ES-I3 (cell line): ENCODE data around the gene NOS1AP.

Experiments
- H3K36me3 ChIP-seq: 2 replicates; pipeline ENCODE4 v1.6.1; 2013; ENCODE audit warnings: mild to moderate bottlenecking, low read length, control low read depth, moderate library complexity; ENCODE audit not compliant: insufficient read depth
- H3K4me1 ChIP-seq: 2 replicates; pipeline ENCODE4 v1.6.1; 2013; ENCODE audit warnings: mild to moderate bottlenecking, control low read depth, low read length; ENCODE audit not compliant: insufficient read depth
- H3K9ac ChIP-seq: 2 replicates; pipeline ENCODE4 v1.6.1; 2013; ENCODE audit warnings: low read depth, mild to moderate bottlenecking, low read length, moderate library complexity
- H3K9me3 ChIP-seq: 2 replicates; pipeline ENCODE4 v1.6.1; 2013; ENCODE audit warnings: mild to moderate bottlenecking, low read length, moderate library complexity; ENCODE audit not compliant: control insufficient read depth, insufficient read depth

Gene NOS1AP

GRCh38 chr1:162128693-162129356 lies 59.3 kb downstream of the NOS1AP start:
- H3K9me3 ChIP-seq: no peaks in the 10 kb centered on the region

GRCh38 chr1:162130308-162130707 lies 60.8 kb downstream of the NOS1AP start:
- no peaks in the 10 kb centered on the region for H3K9me3 ChIP-seq
- no peaks in the 10 kb centered on the region for H3K36me3 ChIP-seq
- H3K9ac ChIP-seq: no peak overlapping the region
- peaks cover 10% of the 10 kb centered on the region for H3K4me1 ChIP-seq

More at GRCh38 chr1:162128693-162129356, 59.3 kb downstream of the NOS1AP start:
- Histone ChIP-seq H3K36me3 (no peaks in the 10 kb centered on the region), H3K4me1 (peaks cover 10% of the 10 kb centered on the region), H3K9ac (no peak overlapping the region)

- H3K4me1 ChIP-seq: peaks cover 17% of the 10 kb centered on the region
- H3K9me3 ChIP-seq: no peaks in the 10 kb centered on the region
Measured at GRCh38 chr1:162131400-162132321, 62.2 kb downstream of the NOS1AP start.

GRCh38 chr1:162133566-162133965 lies 64.1 kb downstream of the NOS1AP start:
- Histone ChIP-seq H3K36me3 (no peaks in the 10 kb centered on the region), H3K9ac (no peak overlapping the region), H3K4me1 (peaks cover 28% of the 10 kb centered on the region), H3K9me3 (no peaks in the 10 kb centered on the region)

More at GRCh38 chr1:162131400-162132321, 62.2 kb downstream of the NOS1AP start:
- no peak overlapping the region for H3K9ac ChIP-seq
- H3K36me3 ChIP-seq: no peaks in the 10 kb centered on the region

GRCh38 chr1:162134646-162135045 lies 65.2 kb downstream of the NOS1AP start:
- peaks cover 20% of the 10 kb centered on the region for H3K4me1 ChIP-seq

GRCh38 chr1:162135271-162135775 lies 65.8 kb downstream of the NOS1AP start:
- Histone ChIP-seq H3K9me3 (no peaks in the 10 kb centered on the region), H3K4me1 (peaks cover 20% of the 10 kb centered on the region), H3K9ac (no peak overlapping the region), H3K36me3 (no peaks in the 10 kb centered on the region)

More at GRCh38 chr1:162134646-162135045, 65.2 kb downstream of the NOS1AP start:
- Histone ChIP-seq H3K36me3 (no peaks in the 10 kb centered on the region), H3K9ac (no peak overlapping the region), H3K9me3 (no peaks in the 10 kb centered on the region)

- H3K36me3 ChIP-seq: no peaks in the 10 kb centered on the region
- no peak overlapping the region for H3K9ac ChIP-seq
- H3K4me1 ChIP-seq: peaks cover 20% of the 10 kb centered on the region
- no peaks in the 10 kb centered on the region for H3K9me3 ChIP-seq
Measured at GRCh38 chr1:162136760-162137159, 67.3 kb downstream of the NOS1AP start.

- H3K36me3 ChIP-seq: no peaks in the 10 kb centered on the region
- no peak overlapping the region for H3K9ac ChIP-seq
- peaks cover 20% of the 10 kb centered on the region for H3K4me1 ChIP-seq
- no peaks in the 10 kb centered on the region for H3K9me3 ChIP-seq
Measured at GRCh38 chr1:162137179-162137960, 67.9 kb downstream of the NOS1AP start.

GRCh38 chr1:162138112-162138511 lies 68.6 kb downstream of the NOS1AP start:
- Histone ChIP-seq H3K9ac (no peak overlapping the region), H3K4me1 (peaks cover 26% of the 10 kb centered on the region), H3K9me3 (no peaks in the 10 kb centered on the region), H3K36me3 (no peaks in the 10 kb centered on the region)

- no peak overlapping the region for H3K9ac ChIP-seq
- peaks cover 27% of the 10 kb centered on the region for H3K4me1 ChIP-seq
- no peaks in the 10 kb centered on the region for H3K36me3 ChIP-seq
Measured at GRCh38 chr1:162138599-162139181, 69.2 kb downstream of the NOS1AP start.

GRCh38 chr1:162139211-162139610 lies 69.7 kb downstream of the NOS1AP start:
- Histone ChIP-seq H3K4me1 (peaks cover 33% of the 10 kb centered on the region), H3K36me3 (no peaks in the 10 kb centered on the region), H3K9me3 (no peaks in the 10 kb centered on the region), H3K9ac (no peak overlapping the region)

More at GRCh38 chr1:162138599-162139181, 69.2 kb downstream of the NOS1AP start:
- H3K9me3 ChIP-seq: no peaks in the 10 kb centered on the region

- Histone ChIP-seq H3K9ac (no peak overlapping the region), H3K9me3 (no peaks in the 10 kb centered on the region), H3K4me1 (peaks cover 46% of the 10 kb centered on the region), H3K36me3 (no peaks in the 10 kb centered on the region)
Measured at GRCh38 chr1:162141281-162142054, 72.0 kb downstream of the NOS1AP start.

- H3K36me3 ChIP-seq: no peaks in the 10 kb centered on the region
- no peaks in the 10 kb centered on the region for H3K9me3 ChIP-seq
- peaks cover 43% of the 10 kb centered on the region for H3K4me1 ChIP-seq
- no peak overlapping the region for H3K9ac ChIP-seq
Measured at GRCh38 chr1:162142968-162143367, 73.5 kb downstream of the NOS1AP start.
